ENCODE data around the gene IRF2BP2.

Gene IRF2BP2

GRCh38 chr1:234555390-234556024, 54.5 kb downstream of the IRF2BP2 start:
- DNase-seq: no peak

- DNase-seq: no peak
Observed at GRCh38 chr1:234554698-234555311, 55.2 kb downstream of the IRF2BP2 start.
